HG03439 (cell line): ENCODE results near the gene FASTK.

Experiments used
- ATAC-seq: cut with Tn5 transposase; IDR thresholded peaks from one replicate; pipeline ENCODE4 v1.9.1; 2021; ENCODE audit warnings: mild to moderate bottlenecking, moderate library complexity; ENCODE audit not compliant: unreplicated experiment

FASTK gene

GRCh38 chr7:151068069-151068773 lies 12.4 kb downstream of the FASTK start:
- ATAC-seq = no peak

- ATAC-seq = no peak
Measured at GRCh38 chr7:151066273-151066974, 14.2 kb downstream of the FASTK start.

DNA sequence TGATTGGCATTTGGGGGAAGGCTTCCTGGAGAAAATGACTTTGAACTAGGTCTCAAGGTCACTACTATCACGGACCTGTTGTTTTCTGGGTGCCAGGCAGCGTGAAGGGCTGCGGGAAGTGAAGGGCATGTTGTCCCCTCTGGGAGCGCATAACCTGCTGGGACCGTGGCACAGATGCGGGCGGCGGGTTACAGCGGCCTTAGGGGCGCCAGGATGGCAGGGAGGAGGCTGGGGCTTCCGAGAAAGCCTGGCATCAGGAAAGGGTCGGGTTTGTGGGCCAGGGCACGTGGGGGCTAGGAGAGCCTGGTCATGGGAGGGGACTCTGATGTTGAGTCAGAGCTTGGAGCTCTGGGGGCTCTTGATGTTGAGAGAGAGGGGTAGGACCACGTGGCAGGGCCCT lies 15.1 kb downstream of the FASTK start:
- ATAC-seq = no peak

GRCh38 chr7:151064993-151065392 lies 15.6 kb downstream of the FASTK start:
- ATAC-seq = no peak

GRCh38 chr7:151064454-151064853 lies 16.2 kb downstream of the FASTK start:
- no peak for ATAC-seq

GRCh38 chr7:151063212-151063561 lies 17.4 kb downstream of the FASTK start:
- ATAC-seq = no peak

DNA sequence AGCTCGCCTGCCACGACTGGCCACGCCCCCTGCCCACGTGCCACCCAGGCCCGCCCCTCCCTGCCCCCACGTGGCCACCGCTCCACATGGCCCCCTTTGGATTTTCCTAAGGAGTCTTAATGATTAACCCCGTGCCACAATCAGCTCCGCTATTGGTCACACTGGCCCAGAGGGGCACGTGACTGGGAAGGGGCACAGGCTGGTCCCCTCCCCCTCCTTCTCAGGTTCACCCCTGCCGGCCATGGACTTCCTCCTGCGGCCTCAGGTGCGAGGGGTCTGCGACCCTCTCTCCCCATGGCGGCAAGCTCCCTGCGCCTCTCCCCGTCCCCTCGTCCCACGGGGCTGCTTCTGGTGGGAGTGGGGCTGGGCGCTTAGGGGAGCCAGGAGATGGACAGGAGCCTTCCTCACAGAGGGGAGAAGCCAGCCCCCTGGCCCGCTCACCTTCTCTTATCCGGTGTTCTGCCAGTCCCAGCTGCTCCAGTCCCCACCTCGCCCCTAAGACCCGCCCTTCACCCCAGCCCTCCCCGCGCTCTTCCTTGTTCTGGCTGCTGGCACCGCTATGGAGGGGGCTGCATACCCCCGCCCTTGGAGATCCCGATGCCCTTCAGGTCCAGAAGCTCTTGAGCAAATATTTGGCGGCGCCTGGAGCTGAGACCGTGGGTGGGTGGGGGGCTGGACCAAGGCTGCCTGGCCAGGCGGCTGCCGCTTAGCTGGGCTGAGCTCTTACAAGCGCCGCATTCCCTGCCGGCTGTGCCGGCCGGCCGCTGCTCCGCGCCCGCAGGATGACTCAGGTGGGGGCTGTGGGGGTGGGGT lies 18.0 kb downstream of the FASTK start:
- ATAC-seq = no peak

GRCh38 chr7:151062111-151062398 lies 18.6 kb downstream of the FASTK start:
- no peak for ATAC-seq

DNA sequence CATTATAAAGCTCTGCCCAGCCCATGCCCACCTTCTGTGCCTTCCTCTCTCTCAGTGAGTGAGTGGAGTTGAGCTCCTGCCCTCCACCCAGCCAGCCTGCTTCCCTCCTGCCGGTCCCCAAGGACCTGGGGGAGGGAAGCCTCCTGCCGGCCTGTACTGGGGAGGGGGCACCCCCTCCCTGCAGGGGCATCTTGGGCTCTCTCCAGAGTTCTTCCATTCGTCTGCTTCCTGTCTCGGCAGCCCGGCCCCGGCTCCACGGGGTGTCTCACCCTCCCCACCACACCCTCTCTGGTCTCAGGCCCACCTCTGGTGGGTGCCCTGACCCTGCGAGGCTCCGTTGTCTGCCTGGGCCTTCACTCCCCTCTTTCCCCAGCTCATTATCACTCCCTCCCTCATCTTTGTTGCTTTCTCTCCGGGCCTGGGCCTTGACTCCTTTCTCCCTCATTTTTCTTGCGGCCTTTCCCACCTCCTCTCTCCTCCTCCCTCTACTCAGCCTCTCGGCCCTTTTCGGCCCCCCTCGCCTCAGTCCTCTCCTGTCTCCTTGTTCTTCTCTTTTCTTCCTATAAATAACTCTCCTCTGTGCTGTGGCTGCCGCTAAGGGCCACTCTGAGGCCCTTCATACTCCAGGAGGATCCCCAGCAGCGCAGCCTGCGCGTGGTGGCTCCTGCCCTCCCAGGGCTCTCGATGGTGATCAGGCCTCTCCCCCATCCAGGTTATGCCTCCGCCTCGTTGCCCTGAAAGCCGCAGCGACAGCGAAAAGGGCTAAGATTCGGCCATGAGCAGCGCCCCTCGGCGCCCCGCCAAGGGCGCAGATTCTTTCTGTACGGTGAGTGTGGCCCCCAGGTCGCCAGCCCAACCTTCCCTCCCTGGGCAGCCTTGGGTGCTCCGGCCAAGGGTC lies 19.1 kb downstream of the FASTK start:
- no peak for ATAC-seq

DNA sequence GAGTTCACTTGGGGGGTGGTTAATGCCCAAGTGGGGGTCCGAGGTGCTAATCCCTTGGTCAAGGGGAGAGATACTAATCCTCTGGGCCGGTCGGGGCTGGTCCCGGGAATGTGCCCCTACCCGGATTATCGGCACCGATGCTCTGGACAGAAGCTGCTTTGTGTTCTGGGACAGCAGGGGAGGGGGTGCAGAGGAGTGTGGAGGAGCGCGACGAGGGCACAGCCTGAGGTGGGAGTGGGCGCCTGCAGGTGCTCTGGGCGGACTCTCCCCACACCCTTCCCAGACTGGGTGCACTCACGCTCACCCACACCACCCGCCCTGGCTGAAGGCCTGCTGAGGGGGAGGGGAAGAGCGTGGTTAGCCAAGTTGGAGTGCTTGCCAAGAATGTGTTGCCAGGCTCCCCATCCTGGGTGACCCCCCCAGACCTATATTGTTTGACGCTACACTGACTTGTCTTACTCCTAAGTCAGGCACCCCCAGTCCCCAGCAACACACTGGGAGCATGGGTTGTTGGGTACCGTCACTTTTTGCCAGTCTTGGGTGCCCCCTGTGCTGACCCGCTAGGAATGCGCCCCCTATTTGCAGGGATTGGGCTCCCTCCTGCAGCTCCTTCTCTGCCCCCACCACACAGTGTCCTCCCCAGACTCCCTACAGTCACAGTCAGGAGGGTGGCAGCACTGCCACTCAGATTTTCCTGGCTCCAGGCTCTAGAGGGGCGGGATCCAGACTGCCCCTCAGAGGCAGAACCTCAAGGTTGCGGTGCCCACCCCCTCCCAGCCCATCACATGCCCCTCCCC lies 20.0 kb downstream of the FASTK start:
- ATAC-seq = no peak

DNA sequence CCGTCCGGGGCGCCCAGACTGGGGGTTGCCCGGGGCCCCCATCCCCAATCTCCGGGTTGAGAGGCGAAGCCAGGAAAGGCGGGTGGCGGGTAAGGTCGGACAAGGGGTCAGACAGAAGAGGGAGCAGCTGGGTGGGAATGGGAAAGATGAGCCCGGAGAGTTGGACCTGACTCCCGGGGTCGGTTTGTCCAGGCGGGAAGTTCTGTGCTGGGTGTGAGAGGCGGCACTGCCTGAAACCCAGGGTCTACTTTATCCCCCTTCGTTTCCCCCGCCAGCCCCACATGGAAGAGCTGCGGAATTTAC lies 20.5 kb downstream of the FASTK start:
- ATAC-seq = no peak

- peak; percentile 29 for ATAC-seq
Measured at GRCh38 chr7:151059367-151060112, 21.1 kb downstream of the FASTK start, which contains the start of gene SLC4A2. SLC4A2 (plus strand) TSS chr7:151059589; CDS start chr7:151061988, 2,399 bp downstream.

- no peak for ATAC-seq
Measured at GRCh38 chr7:151058781-151059366, 21.7 kb downstream of the FASTK start.

GRCh38 chr7:151057989-151058780 lies 22.4 kb downstream of the FASTK start:
- ATAC-seq = peak; percentile 88

GRCh38 chr7:151057506-151057988 lies 23.1 kb downstream of the FASTK start, which contains the start of gene CDK5:
CDK5 (minus strand) TSS chr7:151057897; CDS start chr7:151057848, 49 bp downstream.
- peak; percentile 7 for ATAC-seq

DNA sequence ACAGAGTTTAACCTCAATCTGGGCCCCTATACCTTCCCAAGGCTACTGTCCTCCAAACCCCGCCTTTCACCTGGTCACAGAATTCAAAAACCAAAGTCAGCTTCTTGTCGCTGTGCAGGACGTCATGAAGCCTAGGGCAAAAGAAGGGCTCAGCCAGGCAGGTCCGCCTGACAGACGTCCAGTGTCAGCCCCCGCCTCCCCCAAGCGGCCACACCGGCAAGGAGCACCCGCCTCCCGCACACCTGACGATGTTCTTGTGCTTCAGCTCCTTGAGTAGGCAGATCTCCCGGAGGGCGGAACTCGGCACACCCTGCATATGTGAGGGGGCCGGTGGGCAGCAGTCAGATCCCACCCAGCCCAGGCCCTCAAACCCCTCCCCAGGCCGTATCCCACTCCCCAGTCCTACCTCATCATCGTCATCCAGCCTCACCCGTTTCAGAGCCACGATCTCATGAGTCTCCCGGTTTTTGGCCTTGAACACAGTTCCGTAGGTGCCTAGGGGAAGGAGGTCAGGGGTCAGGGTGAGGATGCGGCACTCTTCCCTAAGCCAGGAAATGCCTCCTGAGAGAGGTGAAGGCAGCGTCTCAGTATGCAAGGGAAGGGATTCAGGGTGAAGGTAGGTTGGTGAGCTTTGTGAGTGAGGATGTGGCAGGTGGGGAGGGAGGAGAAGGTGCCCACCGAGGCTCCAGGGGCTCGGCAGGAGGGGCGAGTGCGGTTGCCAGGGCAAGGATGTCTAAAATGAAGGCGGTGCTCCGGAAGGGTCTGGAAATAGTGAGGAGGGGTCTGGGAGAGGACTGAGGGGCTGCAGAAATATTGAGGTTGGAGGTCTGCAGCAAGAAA lies 23.7 kb downstream of the FASTK start:
- ATAC-seq = no peak

- no peak for ATAC-seq
Measured at GRCh38 chr7:151056283-151056665, 24.3 kb downstream of the FASTK start.
